ENCODE data around the gene CD276.
"Not testable (repeated sequence)": the region's sequence is repeated elsewhere in the genome, so short reads cannot be mapped to it uniquely, and the experiment has no call there.

CD276 gene

GRCh38 chr15:73685981-73686380 is 1.8 kb downstream of the CD276 start:
- no peak for DNase-seq

- no peak for DNase-seq
Measured at GRCh38 chr15:73686781-73687256, 2.6 kb downstream of the CD276 start.

- DNase-seq, result no peak
Measured at GRCh38 chr15:73687351-73687750, 3.2 kb downstream of the CD276 start.

GRCh38 chr15:73688455-73688854 is 4.3 kb downstream of the CD276 start:
- no peak for DNase-seq

- DNase-seq, result no peak
Measured at GRCh38 chr15:73691396-73691795, 7.2 kb downstream of the CD276 start.

GRCh38 chr15:73694419-73694818 is 10.2 kb downstream of the CD276 start:
- DNase-seq, result no peak

- no peak for DNase-seq
Measured at GRCh38 chr15:73695773-73696640, 11.8 kb downstream of the CD276 start.

GRCh38 chr15:73696641-73697001 is 12.4 kb downstream of the CD276 start:
- DNase-seq, result no peak

- peak; percentile 61 for DNase-seq
Measured at GRCh38 chr15:73697033-73697467, 12.9 kb downstream of the CD276 start.

GRCh38 chr15:73699249-73700040 is 15.3 kb downstream of the CD276 start:
- DNase-seq, result no peak

GRCh38 chr15:73700041-73700842 is 16.1 kb downstream of the CD276 start:
- DNase-seq, result peak; percentile 70

- DNase-seq, result not testable (repeated sequence)
Measured at GRCh38 chr15:73702311-73703239, 18.4 kb downstream of the CD276 start.

- DNase-seq, result not testable (repeated sequence)
Measured at GRCh38 chr15:73703601-73704000, 19.4 kb downstream of the CD276 start.

- DNase-seq, result not testable (repeated sequence)
Measured at GRCh38 chr15:73704142-73704868, 20.1 kb downstream of the CD276 start.

GRCh38 chr15:73704869-73705645 is 20.9 kb downstream of the CD276 start:
- peak; percentile 33 for DNase-seq

GRCh38 chr15:73708691-73709090 is 24.5 kb downstream of the CD276 start:
- no peak for DNase-seq

GRCh38 chr15:73709241-73709640 is 25.1 kb downstream of the CD276 start:
- DNase-seq, result no peak

- DNase-seq, result no peak
Measured at GRCh38 chr15:73709686-73710085, 25.5 kb downstream of the CD276 start.

GRCh38 chr15:73710321-73710720 is 26.1 kb downstream of the CD276 start:
- DNase-seq, result no peak

- DNase-seq, result no peak
Measured at GRCh38 chr15:73711526-73711925, 27.3 kb downstream of the CD276 start.
